Inferior parietal cortex (tissue), 1 donor: ENCODE measurements around the gene MEIOB.

Experiments
- DNase-seq: peaks from one replicate; pipeline ENCODE4 v3.0.0-alpha.2; 2016; ENCODE audit errors: extremely low spot score

The MEIOB gene

DNA sequence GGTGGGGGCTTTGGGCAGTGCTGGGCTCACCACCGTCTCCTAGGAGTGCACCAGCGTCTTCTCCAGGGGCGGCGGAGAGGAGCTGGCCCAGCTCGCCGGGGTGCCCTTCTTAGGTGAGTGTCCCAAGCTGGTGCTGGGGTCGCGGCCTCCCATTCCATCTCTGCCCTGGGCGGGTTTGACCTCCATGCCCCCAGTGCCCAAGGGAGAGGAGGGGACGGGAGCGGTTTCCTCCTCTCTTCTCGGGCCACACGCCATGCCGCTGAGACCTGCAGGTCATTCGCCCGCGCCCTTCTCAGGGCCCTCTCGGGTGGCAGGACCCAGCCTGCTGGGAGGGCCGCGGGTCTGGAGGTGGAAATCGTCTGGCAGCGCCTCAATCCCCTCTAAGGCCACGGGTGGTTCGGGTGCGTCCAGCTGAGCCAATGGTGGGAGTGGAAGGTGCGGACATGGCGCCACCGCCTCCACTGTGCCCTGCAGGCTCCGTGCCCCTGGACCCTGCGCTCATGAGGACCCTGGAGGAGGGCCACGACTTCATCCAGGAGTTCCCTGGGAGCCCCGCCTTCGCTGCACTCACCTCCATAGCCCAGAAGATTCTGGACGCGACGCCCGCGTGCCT is 83.8 kb downstream of the MEIOB start:
- no peak for DNase-seq

DNA sequence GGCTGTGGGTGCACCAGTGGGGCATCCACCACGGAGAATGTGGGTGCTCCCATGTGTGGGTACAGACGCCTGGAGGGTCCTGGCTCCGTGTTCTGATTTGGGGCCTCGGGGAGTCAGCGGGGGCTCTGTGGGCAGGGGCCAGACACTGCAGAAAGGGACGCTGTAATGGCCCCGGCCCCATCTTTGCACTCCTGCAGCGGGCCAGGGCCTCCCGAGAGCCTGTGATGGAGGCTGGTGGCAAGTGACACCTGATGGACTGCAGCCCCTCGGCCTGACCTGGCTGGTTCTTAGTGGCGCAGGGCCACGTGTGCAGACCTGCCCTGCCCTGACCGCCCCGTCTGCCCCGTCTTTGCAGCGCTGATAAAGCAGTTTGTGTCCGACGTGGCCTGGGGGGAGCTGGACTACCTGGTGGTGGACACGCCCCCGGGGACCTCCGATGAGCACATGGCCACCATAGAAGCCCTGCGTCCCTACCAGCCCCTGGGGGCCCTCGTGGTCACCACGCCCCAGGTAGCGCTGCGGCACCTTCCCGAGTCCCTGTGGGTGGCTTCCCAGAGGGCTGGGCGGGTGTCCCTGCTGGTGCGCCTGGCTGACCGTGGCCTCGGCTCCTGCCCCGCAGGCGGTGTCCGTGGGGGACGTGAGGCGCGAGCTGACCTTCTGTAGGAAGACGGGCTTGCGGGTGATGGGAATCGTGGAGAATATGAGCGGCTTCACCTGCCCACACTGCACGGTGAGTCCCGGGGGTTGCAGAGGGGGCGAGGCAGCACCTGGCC is 84.5 kb downstream of the MEIOB start:
- DNase-seq = no peak

DNA sequence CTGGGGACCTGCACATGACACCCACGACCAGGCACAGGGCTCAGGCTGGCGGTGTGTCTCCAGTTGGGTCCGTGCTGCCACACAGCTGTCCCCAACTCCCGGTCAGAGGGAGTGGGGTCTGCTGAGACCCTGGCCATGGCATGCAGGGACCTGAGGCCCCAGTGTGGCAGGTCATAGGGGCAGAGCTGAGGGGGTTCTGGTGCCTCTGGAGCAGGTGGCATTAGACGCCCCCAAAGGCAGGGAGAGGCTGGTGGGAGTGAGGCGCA is 85.0 kb downstream of the MEIOB start:
- DNase-seq = no peak

DNA sequence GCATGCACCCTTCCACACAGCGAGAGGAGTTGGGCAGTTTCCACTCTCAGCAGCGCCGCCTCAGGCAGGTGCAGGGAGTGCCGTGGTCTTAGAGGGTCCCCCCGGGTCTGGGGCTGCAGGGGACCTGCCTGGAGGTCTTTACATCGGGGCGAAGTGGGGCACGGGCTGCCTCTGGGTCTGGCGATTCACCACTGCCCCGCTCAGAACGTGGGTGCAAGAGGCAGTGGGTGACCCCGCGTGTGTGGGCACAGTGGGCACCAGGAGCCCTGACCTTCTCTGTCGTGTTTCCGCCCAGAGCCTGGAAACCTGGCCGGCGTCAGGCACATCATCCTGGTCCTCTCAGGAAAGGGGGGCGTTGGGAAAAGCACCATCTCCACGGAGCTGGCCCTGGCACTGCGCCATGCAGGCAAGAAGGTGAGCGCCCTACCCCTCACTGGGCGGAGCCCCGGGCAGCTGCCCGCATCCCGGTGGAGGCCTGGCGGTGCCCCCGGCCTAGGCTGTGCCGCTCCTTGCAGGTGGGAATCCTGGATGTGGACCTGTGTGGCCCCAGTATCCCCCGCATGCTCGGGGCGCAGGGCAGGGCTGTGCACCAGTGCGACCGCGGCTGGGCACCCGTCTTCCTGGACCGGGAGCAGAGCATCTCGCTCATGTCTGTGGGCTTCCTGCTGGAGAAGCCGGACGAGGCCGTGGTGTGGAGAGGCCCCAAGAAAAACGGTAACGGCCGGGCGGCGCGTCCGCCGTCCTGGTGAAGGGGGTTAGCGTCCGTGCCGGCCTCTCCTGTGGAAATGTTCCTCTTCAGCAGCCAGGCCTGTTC is 85.5 kb downstream of the MEIOB start:
- no peak for DNase-seq

DNA sequence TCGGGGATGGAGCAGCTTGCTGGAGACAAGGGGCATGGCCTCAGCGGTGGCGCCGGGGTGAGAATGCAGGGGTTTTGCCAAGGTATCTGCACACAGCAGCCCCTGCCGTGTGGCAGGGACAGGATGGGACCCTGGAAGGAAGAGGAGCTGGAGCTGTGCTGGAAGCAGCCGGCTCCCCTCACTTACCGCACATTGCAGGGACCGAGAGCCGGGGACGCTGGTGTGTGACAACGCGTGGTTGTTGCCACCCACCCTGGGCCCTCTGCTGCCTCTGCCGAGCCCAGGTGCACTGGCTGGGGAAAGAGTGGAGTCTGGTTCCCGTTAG is 86.2 kb downstream of the MEIOB start:
- no peak for DNase-seq

DNA sequence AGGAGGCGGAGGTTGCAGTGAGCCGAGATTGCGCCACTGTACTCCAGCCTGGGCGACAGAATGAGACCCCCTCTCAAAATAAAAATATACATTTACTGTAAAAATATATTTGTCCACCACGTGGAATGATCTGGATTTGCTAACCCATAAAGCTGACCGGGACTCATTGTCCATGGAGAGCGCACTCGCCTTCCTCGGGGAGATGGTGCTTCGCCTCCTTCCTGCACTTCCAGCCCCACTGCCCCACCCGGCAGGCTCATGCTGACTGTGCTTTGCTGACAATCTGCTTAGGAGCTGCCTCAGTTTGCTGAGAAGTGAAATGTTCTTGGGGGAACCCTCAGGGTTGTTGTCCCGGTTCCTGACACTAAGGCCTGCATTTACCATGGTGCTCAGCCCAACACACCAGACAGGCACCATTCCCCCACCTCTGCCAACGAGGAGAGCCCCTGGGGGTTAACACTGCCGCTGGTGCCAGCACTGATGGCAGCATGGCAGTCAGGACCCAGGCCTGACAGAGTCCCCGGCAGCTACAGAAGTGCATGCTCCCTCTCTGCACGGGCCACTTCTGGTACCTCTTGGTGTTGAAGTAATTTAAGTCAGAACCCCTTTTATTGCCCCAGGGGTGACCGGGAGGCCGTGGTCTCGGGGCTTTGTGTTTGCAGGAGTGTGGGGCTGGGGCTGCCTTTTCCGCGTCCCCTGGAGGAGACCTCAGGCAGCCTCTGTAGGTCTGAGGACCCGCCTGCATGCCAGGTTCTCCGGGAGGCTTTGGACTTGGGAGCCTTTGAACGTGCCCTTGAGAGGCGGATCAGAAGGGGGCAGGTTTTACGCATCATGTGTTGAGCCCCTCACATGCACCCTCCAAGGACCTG is 86.8 kb downstream of the MEIOB start:
- DNase-seq = no peak
